NB4 (cell line): Measurements from ENCODE around the gene OR13C3.

Experiments
- MYC ChIP-seq: IDR thresholded peaks from 2 replicates; pipeline ENCODE4 v1.6.1; 2011; ENCODE audit warnings: low read depth, low read length
- POLR2A ChIP-seq: IDR thresholded peaks from 2 replicates; pipeline ENCODE4 v1.6.1; 2011; ENCODE audit warnings: mild to moderate bottlenecking; ENCODE audit not compliant: insufficient read length; ENCODE audit errors: extremely low read depth
- TF ChIP-seq, protein P1 (sequence below): IDR thresholded peaks from one replicate; pipeline ENCODE4 v1.5.1; 2012; ENCODE audit warnings: low read depth, low read length
- TF ChIP-seq, protein P2 (sequence below): IDR thresholded peaks from 2 replicates; pipeline ENCODE4 v1.6.1; 2011; ENCODE audit warnings: low read depth, low read length

DNA sequence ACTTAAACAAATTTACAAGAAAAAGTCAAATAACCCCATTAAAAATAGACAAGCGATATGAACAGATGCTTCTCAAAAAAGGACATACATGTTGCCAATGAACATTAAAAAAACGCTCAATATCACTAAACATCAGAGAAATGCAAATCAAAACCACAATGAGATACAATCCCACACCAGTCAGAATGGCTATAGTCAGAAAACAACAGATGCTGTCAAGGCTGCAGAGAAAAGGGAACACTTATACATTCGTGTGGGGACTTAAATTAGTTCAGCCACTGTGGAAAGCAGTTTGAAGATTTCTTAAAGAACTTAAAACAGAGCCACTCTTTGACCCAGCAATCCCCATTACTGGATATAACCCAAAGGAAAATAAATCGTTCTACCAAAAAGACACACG lies 21.8 kb downstream of the OR13C3 start:
- TF ChIP-seq, protein P1, sequence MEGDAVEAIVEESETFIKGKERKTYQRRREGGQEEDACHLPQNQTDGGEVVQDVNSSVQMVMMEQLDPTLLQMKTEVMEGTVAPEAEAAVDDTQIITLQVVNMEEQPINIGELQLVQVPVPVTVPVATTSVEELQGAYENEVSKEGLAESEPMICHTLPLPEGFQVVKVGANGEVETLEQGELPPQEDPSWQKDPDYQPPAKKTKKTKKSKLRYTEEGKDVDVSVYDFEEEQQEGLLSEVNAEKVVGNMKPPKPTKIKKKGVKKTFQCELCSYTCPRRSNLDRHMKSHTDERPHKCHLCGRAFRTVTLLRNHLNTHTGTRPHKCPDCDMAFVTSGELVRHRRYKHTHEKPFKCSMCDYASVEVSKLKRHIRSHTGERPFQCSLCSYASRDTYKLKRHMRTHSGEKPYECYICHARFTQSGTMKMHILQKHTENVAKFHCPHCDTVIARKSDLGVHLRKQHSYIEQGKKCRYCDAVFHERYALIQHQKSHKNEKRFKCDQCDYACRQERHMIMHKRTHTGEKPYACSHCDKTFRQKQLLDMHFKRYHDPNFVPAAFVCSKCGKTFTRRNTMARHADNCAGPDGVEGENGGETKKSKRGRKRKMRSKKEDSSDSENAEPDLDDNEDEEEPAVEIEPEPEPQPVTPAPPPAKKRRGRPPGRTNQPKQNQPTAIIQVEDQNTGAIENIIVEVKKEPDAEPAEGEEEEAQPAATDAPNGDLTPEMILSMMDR = no peak
- TF ChIP-seq POLR2A (no peak), MYC (no peak)
- TF ChIP-seq, protein P2, sequence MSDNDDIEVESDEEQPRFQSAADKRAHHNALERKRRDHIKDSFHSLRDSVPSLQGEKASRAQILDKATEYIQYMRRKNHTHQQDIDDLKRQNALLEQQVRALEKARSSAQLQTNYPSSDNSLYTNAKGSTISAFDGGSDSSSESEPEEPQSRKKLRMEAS = no peak
